GM12864 (cell line): ENCODE data around the gene RTN3.

Experiments used
- DNase-seq: peaks from one replicate; pipeline ENCODE4 v3.0.0-alpha.2; 2011; ENCODE audit warnings: low read depth
- H3K4me3 ChIP-seq: 2 replicates; pipeline ENCODE4 v1.5.1; 2011; ENCODE audit warnings: mild to moderate bottlenecking, low read depth, low read length, control low read depth
- TF ChIP-seq, protein P1 (sequence below): IDR thresholded peaks from 2 replicates; pipeline ENCODE4 v1.5.1; 2011; ENCODE audit warnings: low read depth, mild to moderate bottlenecking, moderate library complexity, low read length, control low read depth, inconsistent platforms; ENCODE audit errors: missing control alignments

Gene RTN3

DNA sequence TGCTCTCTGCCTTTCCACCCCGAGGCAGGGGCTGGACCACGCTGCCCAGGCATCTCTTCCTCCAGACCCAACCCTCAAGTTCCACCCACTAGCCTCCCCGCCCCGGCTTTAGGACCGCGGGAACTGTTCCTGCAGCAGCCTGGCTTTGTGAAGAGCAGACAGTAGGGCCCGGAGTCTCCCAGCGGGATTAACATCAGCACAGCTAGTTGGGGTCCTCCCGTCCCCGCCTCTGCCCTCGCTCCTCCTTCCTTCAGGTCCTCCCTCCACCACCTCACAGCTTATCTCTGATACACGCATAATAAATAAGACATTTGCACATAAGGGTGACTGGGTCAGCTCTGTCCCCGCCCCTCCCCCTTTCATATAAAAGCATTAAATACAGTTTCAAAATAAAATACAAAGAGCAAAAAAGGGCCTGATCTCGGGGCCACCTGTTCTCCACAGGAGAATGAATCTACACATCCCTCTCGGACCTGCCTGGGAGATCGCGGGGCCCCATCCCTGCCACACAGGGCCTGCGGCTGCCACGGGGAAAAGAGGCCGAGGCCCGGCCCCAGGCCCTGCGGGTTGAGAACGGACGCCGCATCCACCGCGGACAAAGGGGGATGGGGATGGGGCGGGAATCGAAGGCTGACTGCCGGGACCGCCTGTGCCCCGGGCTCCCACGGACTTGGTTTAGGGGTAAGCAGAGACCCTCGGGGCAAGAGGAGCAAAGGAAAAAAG lies 80.8 kb downstream of the RTN3 start:
- no peak overlapping the region for H3K4me3 ChIP-seq
- DNase-seq, result no peak
- TF ChIP-seq, protein P1, sequence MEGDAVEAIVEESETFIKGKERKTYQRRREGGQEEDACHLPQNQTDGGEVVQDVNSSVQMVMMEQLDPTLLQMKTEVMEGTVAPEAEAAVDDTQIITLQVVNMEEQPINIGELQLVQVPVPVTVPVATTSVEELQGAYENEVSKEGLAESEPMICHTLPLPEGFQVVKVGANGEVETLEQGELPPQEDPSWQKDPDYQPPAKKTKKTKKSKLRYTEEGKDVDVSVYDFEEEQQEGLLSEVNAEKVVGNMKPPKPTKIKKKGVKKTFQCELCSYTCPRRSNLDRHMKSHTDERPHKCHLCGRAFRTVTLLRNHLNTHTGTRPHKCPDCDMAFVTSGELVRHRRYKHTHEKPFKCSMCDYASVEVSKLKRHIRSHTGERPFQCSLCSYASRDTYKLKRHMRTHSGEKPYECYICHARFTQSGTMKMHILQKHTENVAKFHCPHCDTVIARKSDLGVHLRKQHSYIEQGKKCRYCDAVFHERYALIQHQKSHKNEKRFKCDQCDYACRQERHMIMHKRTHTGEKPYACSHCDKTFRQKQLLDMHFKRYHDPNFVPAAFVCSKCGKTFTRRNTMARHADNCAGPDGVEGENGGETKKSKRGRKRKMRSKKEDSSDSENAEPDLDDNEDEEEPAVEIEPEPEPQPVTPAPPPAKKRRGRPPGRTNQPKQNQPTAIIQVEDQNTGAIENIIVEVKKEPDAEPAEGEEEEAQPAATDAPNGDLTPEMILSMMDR, result no peak

DNA sequence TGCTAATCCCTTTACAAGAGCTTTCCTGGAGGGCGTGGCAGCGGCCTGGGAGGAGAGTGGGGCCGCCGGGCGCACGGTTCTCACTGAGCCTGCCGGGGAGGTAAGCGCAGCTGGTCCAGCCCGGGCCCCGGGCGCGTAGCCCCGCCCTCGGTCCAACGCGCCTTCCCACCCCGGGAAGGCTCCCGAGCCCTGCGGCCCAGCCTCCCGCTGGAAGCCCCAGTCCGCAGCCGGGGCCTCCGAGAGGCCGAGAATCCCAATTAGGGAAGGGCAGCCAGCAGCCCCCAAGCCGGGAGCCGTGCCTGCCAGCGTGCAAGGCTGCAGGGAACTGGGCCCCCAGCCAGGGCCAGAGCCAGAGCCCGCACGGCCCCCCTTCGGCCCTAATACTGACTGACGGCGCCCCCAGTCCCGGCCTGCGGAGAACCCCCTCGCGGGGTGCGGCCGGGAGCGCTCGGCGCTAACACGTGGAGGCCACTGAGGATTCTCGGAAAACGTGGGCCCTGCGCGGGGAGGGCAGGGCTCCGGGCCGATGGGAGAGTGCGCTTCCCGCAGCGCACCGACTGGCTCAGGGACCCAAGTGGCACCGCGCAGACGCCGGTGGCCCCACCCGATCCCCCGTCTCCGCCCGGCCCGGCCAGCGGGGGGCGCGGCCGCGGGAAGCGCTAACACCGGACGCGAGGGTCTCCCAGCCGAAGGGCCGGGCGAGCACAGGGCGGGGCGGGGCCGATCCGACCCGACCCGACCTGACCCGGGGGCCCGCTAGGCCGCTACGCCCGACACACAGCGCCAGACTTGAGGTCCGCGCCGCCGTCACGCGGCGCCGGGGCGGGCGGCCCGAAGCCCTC lies 81.6 kb downstream of the RTN3 start:
- TF ChIP-seq, protein P1, result no peak
- no peak for DNase-seq
- no peak overlapping the region for H3K4me3 ChIP-seq

GRCh38 chr11:63763496-63764339 lies 82.4 kb downstream of the RTN3 start:
- no peak overlapping the region for H3K4me3 ChIP-seq
- no peak for DNase-seq
- TF ChIP-seq, protein P1, result no peak

GRCh38 chr11:63764340-63764678 lies 83.0 kb downstream of the RTN3 start:
- DNase-seq, result no peak
- TF ChIP-seq, protein P1, result no peak
- H3K4me3 ChIP-seq, result no peak overlapping the region

GRCh38 chr11:63764679-63765647 lies 83.7 kb downstream of the RTN3 start:
- TF ChIP-seq, protein P1, result no peak
- H3K4me3 ChIP-seq, result no peak overlapping the region
- no peak for DNase-seq

GRCh38 chr11:63765688-63766241 lies 84.5 kb downstream of the RTN3 start:
- no peak overlapping the region for H3K4me3 ChIP-seq
- no peak for DNase-seq
- TF ChIP-seq, protein P1, result no peak
